ENCODE data around the gene HMGN2. TPM values are rescaled to one million over a fixed set of nuclear protein-coding genes. Genes with fewer than 3 reads are reported as not detected.

HMGN2 gene
- total and polyA plus RNA-seq, 2 of the 13 experiments (the other 11 are each of a cell fraction or from before 2014, with no cell fraction given): 63.4 to 343 TPM

DNA sequence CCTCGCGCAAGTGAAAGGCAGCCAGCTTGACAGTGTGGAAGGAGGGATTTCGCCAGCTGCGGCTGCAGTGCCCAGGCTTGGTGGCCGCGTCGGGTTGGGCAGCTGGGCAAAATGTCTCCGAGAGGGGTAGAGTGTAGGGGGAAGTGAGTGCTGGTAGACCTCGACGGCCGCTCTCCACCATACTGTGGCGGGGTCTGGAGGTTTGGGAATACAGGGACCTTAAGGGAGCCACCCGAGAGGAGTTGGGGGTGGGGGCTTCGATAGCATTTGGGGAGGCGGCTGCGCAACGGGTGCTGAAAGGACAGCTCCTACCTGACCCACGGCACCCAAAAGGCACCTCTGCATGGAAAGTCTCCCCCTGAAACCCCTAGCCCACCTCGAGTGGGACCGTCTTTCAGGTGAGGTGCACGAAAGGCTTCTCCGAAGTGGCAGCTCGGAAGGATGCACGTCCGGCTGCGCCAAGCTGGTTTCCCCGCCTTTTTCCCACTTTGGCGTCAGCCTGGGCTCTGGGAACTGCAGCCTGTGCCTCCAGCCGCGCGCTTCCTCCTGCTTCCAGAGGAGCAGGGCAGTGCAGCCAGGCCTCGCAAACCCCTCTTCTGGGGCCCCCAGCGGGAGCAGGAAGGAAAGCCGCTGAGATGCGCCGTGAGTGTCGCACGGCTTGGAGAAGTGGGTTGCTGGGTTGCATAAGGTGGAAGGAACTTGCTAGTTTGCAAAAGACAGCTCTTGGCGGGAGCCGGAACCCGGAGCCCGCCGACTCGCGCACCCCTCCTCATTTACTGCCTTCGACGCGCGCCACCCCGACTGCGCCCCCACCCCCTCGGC is 531 bp upstream of the HMGN2 start (continued):
- TF ChIP-seq TBX3 (IDR thresholded peaks at IDR 0.05; ENCODE audit: borderline replicate concordance) (no peak), ATF7-NPFF (CRISPR knock-in tag; IDR thresholded peaks at IDR 0.05; ENCODE audit: low read depth) (no peak), ZNF747 (CRISPR knock-in tag; IDR thresholded peaks at IDR 0.05; ENCODE audit: borderline replicate concordance) (no peak), JDP2 (CRISPR knock-in tag; IDR thresholded peaks at IDR 0.05; ENCODE audit: borderline replicate concordance) (no peak), ZNF615 (CRISPR knock-in tag; IDR thresholded peaks at IDR 0.05; ENCODE audit: borderline replicate concordance) (no peak), ZNF33B (CRISPR knock-in tag; IDR thresholded peaks at IDR 0.05) (0 out of 2 replicates have a peak, but pooled peaks have one; percentile 29), MATR3 (CRISPR knock-in tag; IDR thresholded peaks at IDR 0.05) (no peak), ZNF343 (CRISPR knock-in tag; IDR thresholded peaks at IDR 0.05) (no peak; the same call in 1 of the 2 replicates), TOPORS (CRISPR knock-in tag; IDR thresholded peaks at IDR 0.05) (no peak), PRMT3 (CRISPR knock-in tag; IDR thresholded peaks at IDR 0.05; ENCODE audit: borderline replicate concordance, low read depth) (no peak)
- TF ChIP-seq, protein P1, sequence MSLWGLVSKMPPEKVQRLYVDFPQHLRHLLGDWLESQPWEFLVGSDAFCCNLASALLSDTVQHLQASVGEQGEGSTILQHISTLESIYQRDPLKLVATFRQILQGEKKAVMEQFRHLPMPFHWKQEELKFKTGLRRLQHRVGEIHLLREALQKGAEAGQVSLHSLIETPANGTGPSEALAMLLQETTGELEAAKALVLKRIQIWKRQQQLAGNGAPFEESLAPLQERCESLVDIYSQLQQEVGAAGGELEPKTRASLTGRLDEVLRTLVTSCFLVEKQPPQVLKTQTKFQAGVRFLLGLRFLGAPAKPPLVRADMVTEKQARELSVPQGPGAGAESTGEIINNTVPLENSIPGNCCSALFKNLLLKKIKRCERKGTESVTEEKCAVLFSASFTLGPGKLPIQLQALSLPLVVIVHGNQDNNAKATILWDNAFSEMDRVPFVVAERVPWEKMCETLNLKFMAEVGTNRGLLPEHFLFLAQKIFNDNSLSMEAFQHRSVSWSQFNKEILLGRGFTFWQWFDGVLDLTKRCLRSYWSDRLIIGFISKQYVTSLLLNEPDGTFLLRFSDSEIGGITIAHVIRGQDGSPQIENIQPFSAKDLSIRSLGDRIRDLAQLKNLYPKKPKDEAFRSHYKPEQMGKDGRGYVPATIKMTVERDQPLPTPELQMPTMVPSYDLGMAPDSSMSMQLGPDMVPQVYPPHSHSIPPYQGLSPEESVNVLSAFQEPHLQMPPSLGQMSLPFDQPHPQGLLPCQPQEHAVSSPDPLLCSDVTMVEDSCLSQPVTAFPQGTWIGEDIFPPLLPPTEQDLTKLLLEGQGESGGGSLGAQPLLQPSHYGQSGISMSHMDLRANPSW (CRISPR knock-in tag; IDR thresholded peaks at IDR 0.05; ENCODE audit: borderline replicate concordance): no peak
- TF ChIP-seq, protein P2, sequence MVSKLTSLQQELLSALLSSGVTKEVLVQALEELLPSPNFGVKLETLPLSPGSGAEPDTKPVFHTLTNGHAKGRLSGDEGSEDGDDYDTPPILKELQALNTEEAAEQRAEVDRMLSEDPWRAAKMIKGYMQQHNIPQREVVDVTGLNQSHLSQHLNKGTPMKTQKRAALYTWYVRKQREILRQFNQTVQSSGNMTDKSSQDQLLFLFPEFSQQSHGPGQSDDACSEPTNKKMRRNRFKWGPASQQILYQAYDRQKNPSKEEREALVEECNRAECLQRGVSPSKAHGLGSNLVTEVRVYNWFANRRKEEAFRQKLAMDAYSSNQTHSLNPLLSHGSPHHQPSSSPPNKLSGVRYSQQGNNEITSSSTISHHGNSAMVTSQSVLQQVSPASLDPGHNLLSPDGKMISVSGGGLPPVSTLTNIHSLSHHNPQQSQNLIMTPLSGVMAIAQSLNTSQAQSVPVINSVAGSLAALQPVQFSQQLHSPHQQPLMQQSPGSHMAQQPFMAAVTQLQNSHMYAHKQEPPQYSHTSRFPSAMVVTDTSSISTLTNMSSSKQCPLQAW (CRISPR knock-in tag; IDR thresholded peaks at IDR 0.05): no peak
- TF ChIP-seq, protein P3, sequence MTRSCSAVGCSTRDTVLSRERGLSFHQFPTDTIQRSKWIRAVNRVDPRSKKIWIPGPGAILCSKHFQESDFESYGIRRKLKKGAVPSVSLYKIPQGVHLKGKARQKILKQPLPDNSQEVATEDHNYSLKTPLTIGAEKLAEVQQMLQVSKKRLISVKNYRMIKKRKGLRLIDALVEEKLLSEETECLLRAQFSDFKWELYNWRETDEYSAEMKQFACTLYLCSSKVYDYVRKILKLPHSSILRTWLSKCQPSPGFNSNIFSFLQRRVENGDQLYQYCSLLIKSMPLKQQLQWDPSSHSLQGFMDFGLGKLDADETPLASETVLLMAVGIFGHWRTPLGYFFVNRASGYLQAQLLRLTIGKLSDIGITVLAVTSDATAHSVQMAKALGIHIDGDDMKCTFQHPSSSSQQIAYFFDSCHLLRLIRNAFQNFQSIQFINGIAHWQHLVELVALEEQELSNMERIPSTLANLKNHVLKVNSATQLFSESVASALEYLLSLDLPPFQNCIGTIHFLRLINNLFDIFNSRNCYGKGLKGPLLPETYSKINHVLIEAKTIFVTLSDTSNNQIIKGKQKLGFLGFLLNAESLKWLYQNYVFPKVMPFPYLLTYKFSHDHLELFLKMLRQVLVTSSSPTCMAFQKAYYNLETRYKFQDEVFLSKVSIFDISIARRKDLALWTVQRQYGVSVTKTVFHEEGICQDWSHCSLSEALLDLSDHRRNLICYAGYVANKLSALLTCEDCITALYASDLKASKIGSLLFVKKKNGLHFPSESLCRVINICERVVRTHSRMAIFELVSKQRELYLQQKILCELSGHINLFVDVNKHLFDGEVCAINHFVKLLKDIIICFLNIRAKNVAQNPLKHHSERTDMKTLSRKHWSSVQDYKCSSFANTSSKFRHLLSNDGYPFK (CRISPR knock-in tag; IDR thresholded peaks at IDR 0.05; ENCODE audit: borderline replicate concordance): peak; percentile 42; the same call in 1 of the 2 replicates
- TF ChIP-seq, protein P4, sequence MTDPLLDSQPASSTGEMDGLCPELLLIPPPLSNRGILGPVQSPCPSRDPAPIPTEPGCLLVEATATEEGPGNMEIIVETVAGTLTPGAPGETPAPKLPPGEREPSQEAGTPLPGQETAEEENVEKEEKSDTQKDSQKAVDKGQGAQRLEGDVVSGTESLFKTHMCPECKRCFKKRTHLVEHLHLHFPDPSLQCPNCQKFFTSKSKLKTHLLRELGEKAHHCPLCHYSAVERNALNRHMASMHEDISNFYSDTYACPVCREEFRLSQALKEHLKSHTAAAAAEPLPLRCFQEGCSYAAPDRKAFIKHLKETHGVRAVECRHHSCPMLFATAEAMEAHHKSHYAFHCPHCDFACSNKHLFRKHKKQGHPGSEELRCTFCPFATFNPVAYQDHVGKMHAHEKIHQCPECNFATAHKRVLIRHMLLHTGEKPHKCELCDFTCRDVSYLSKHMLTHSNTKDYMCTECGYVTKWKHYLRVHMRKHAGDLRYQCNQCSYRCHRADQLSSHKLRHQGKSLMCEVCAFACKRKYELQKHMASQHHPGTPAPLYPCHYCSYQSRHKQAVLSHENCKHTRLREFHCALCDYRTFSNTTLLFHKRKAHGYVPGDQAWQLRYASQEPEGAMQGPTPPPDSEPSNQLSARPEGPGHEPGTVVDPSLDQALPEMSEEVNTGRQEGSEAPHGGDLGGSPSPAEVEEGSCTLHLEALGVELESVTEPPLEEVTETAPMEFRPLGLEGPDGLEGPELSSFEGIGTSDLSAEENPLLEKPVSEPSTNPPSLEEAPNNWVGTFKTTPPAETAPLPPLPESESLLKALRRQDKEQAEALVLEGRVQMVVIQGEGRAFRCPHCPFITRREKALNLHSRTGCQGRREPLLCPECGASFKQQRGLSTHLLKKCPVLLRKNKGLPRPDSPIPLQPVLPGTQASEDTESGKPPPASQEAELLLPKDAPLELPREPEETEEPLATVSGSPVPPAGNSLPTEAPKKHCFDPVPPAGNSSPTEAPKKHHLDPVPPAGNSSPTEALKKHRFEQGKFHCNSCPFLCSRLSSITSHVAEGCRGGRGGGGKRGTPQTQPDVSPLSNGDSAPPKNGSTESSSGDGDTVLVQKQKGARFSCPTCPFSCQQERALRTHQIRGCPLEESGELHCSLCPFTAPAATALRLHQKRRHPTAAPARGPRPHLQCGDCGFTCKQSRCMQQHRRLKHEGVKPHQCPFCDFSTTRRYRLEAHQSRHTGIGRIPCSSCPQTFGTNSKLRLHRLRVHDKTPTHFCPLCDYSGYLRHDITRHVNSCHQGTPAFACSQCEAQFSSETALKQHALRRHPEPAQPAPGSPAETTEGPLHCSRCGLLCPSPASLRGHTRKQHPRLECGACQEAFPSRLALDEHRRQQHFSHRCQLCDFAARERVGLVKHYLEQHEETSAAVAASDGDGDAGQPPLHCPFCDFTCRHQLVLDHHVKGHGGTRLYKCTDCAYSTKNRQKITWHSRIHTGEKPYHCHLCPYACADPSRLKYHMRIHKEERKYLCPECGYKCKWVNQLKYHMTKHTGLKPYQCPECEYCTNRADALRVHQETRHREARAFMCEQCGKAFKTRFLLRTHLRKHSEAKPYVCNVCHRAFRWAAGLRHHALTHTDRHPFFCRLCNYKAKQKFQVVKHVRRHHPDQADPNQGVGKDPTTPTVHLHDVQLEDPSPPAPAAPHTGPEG (CRISPR knock-in tag; IDR thresholded peaks at IDR 0.05): no peak

Data from HepG2 (cell line).